Esophagus squamous epithelium (tissue), 5 donors: ENCODE data around the gene CEP162. TPM values are rescaled to one million over a fixed set of nuclear protein-coding genes. Genes with fewer than 3 reads are reported as not detected.

Experiments
- DNase-seq: peaks from one replicate; lab custom pipeline; 2025; lab: John Stamatoyannopoulos, UW
- H3K27ac ChIP-seq, 4 donors: fragments of 200-600 bp; sonication (generic); one replicate each; pipeline ENCODE4 v1.5.1; 2016 to 2019; ENCODE audit warnings: mild to moderate bottlenecking in 1 of 4
- H3K27me3 ChIP-seq, 4 donors: fragments of 200-600 bp; sonication (generic); 1 replicate in 3 of 4; 2 replicates in 1 of 4; pipeline versions ENCODE4 v1.5.1 to v1.6.0; 2017 to 2021; ENCODE audit warnings: antibody characterized with exemption in 1 of 4
- H3K36me3 ChIP-seq, 3 donors: fragments of 200-600 bp; sonication (generic); one replicate each; pipeline ENCODE4 v1.5.1; 2016 to 2019
- H3K4me1 ChIP-seq, 3 donors: fragments of 200-600 bp; sonication (generic); one replicate each; pipeline ENCODE4 v1.5.1; 2017 to 2019
- H3K4me3 ChIP-seq, 4 donors: fragments of 200-600 bp; sonication (generic); 1 replicate in 3 of 4; 2 replicates in 1 of 4; pipeline ENCODE4 v1.5.1; 2016 to 2019; ENCODE audit warnings: mild to moderate bottlenecking in 2 of 4, moderate library complexity in 1 of 4
- H3K9me3 ChIP-seq, 3 donors: fragments of 200-600 bp; sonication (generic); one replicate each; pipeline ENCODE4 v1.5.1; 2016 to 2019
- CTCF ChIP-seq, 6 experiments: fragments of 450-650 bp in 4 of 6; fragments of 200-600 bp in 2 of 6; sonication (generic) in 2 of 6; IDR thresholded peaks; one replicate each; pipeline ENCODE4 v1.5.1; 2016 to 2019; ENCODE audit warnings: antibody characterized with exemption in 6 of 6, mild to moderate bottlenecking in 4 of 6, moderate library complexity in 4 of 6
- POLR2A ChIP-seq, 4 donors: fragments of 450-650 bp; IDR thresholded peaks; one replicate each; pipeline ENCODE4 v1.6.1; 2017; ENCODE audit warnings: antibody characterized with exemption in 4 of 4, mild to moderate bottlenecking in 4 of 4, moderate library complexity in 3 of 4
- WGBS, 2 donors: methylation state at CpG; one replicate each; pipeline ENCODE4 v1.1.5; 2018; 5-methylcytosine and 5-hydroxymethylcytosine counted together
- intact Hi-C: fragments of 100-400 bp; cut with DNase I; formaldehyde crosslinking; loops from one replicate; pipeline ENCODE4 v1.15.0; 2022
- total RNA-seq, 4 donors: library from RNA; depleted of rRNA; stranded (reverse); fragments of >200 nt; gene quantifications; one replicate each; pipeline ENCODE4 v1.1.0, GENCODE V29; 2016
- donor health status: DM: yes; HTN: yes; CAD: no.

CEP162 gene
- total RNA-seq, 4 donors from 2014 or later: 2.9 to 6.4 (median 4.5) TPM

DNA sequence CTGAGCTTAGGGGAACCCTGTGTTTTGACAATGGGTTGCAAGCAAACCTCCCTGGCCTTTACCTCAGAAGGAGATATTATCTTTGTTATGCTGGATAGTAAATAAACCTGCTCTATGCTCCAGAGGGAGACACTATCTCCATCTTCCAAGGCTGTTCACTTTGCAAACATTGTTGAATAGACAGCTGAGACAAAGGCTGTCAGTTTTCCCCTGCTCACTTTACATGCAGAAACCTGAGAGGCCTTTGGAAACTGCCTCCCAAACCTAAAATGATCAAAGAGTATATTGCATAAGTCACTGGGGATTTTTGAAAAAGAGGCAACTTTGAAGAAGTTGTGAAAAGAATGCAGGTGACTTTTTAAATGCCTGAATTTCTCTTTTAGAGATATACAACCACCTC, 132.3 kb downstream of the CEP162 start:
- Histone ChIP-seq H3K9me3 (no peaks in the 10 kb centered on the region), H3K4me1 (no peaks in the 10 kb centered on the region), H3K27ac (no peak overlapping the region), H3K36me3 (no peaks in the 10 kb centered on the region), H3K4me3 (no peak overlapping the region), H3K27me3 (no peaks in the 10 kb centered on the region)
- TF ChIP-seq POLR2A (IDR thresholded peaks at IDR 0.05) (no peak), CTCF (IDR thresholded peaks at IDR 0.05) (no peak)
- DNase-seq: no peak
- intact Hi-C loops: no loop called here

DNA sequence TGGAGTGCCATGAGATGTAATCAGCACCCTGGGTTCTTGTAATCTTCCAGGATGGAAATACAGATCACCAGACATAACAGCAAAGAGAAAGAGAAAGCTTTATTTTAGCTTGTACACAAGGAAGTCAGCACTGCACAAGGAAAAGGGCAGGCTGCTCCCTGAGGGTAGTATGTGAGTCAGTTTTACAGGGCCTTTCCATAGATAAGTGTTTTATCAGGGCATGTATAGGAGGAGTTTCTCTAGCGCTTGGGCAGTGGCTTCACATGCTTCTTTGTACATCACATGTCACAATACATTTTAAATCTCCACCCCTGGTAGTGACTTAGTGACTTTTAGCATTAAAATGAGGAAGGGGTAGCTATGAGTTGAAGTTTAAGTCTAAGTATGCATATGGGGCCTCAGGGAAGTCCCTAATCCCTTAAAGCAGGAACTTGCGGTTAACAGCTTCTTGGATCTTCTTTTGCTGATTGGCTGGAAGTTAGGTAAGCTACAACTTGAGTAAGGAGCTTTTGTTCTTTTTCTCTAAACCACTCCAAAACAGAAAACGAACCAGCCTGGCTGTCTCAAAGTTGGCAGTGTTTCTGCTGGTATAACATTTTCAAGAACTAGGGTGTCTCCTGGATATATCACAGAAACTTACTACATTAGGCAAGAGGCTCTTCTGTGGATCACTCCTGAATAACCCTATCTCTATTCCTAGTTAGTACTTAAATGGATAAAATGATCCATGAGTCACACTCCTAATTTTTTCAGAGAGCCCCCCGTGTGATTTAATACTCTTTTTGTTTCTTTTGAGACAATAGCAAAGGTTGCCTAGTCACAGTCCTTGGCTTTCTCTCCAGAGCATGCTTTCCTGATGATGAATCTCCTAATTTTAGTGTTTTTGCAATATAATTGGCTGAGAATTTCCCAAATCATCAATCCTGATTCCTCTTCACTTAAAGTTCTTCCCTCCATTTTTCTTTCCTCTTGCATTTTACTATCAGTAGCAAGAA, 133.7 kb downstream of the CEP162 start:
- no peaks in the 10 kb centered on the region for H3K4me1 ChIP-seq

GRCh38 chr6:84089552-84089951, 137.9 kb downstream of the CEP162 start:
- no peaks in the 10 kb centered on the region for H3K27me3 ChIP-seq
- H3K9me3 ChIP-seq: no peaks in the 10 kb centered on the region
- TF ChIP-seq POLR2A (IDR thresholded peaks at IDR 0.05): no peak
- no peak for TF ChIP-seq CTCF (IDR thresholded peaks at IDR 0.05)
- H3K27ac ChIP-seq: no peak overlapping the region
- intact Hi-C loops: no loop called here
- no peak for DNase-seq
- no peaks in the 10 kb centered on the region for H3K36me3 ChIP-seq
- no peak overlapping the region for H3K4me3 ChIP-seq
- 40 to 70% methylated on average over 3 of the region's 3 CpGs for WGBS, 2 donors
- H3K4me1 ChIP-seq: no peaks in the 10 kb centered on the region

More for the DNA sequence above, 133.7 kb downstream of the CEP162 start:
- no peak for TF ChIP-seq CTCF (IDR thresholded peaks at IDR 0.05)
- no peak for TF ChIP-seq POLR2A (IDR thresholded peaks at IDR 0.05)
- no peak for DNase-seq
- no peaks in the 10 kb centered on the region for H3K36me3 ChIP-seq
- intact Hi-C loops: no loop called here
- H3K27me3 ChIP-seq: no peaks in the 10 kb centered on the region
- H3K4me3 ChIP-seq: no peak overlapping the region
- H3K27ac ChIP-seq: no peak overlapping the region
- WGBS, 2 donors: 49 to 50% methylated on average over 4 of the region's 4 CpGs
- H3K9me3 ChIP-seq: no peaks in the 10 kb centered on the region

- H3K27me3 ChIP-seq: no peaks in the 10 kb centered on the region
- no peaks in the 10 kb centered on the region for H3K36me3 ChIP-seq
- WGBS, 2 donors: 67 to 88% methylated on average over 2 to 3 of the region's 4 CpGs
- H3K27ac ChIP-seq: no peak overlapping the region
- TF ChIP-seq POLR2A (IDR thresholded peaks at IDR 0.05) (no peak), CTCF (IDR thresholded peaks at IDR 0.05) (no peak)
- H3K4me3 ChIP-seq: no peak overlapping the region
- DNase-seq: no peak
- no peaks in the 10 kb centered on the region for H3K4me1 ChIP-seq
- no peaks in the 10 kb centered on the region for H3K9me3 ChIP-seq
- intact Hi-C loops: no loop called here
These were observed 138.4 kb downstream of the CEP162 start for GRCh38 chr6:84089081-84089480.
